CD4-positive, alpha-beta T cell treated with Interleukin-6 at 100 ng/mL for 8 hours (primary cell): ENCODE data around the gene TADA3.

ENCODE experiments used
- DNase-seq: peaks from one replicate; pipeline ENCODE4 v3.0.0-alpha.2; 2020; ENCODE audit warnings: mixed read lengths, low spot score

The TADA3 gene

DNA sequence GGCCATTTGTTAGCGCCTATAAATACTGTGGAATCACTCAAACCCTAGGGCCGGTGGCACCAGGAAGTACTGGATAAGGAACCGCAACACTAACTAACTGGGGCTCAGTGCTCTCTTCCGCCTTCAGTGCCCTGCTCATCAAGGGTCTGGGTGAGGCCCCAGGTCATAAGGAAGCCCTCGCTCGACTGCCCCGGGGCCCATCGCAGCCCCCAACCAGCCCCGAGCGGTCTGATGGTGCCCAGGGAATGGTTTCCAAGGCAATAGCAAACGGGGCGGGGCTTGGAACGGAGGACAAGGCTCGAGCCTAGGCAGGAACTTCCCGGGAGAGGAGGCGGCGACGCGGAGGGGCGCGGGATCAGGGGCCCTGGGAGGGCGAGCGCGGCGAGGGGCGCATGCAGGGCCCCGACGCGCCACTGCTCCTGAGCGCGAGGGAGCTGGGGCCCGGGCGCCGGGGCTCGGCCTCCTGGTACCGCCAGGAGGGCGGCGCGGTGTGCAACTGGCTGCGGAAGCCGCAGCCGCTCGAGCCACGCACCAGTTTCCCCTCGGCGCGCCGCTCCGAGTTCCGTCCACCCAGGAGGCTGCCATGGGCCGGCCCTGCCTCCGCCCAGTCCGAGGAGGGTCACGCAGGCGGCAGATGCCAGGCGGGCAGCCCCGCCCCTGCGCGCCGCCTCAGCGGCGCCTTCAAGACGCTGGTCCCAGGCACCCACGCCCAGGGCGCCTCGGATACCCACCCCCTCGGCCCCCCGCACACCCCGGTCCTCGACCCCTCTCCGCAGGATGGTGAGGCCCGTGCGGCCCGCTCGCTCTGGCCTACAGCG, 17.6 kb upstream of the TADA3 start, which contains the start of gene TTLL3:
Gene TTLL3 (plus strand): TSS at position 648 of the 818 bp plus-strand sequence. CDS start 400 bp downstream, outside the sequence.
- peak; percentile 37 for DNase-seq

DNA sequence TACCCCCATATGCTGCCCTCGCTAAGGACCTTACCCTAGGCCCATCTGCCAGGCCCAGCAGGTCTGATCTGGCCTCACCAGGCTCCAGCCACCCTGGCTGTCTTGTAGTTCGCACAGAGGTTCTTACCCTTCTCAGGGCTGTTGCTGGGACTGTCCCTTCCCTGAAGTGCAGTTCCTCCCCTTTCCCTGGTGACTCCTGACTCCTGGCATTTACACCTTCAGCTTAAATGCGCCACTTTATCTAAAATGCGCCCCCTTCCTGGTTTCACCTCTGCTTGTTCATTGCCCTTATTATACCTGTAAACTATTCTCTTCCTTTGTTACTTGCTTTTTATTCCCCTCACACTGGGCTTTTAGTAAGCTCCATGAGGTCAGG, 17.0 kb upstream of the TADA3 start:
- DNase-seq: no peak

DNA sequence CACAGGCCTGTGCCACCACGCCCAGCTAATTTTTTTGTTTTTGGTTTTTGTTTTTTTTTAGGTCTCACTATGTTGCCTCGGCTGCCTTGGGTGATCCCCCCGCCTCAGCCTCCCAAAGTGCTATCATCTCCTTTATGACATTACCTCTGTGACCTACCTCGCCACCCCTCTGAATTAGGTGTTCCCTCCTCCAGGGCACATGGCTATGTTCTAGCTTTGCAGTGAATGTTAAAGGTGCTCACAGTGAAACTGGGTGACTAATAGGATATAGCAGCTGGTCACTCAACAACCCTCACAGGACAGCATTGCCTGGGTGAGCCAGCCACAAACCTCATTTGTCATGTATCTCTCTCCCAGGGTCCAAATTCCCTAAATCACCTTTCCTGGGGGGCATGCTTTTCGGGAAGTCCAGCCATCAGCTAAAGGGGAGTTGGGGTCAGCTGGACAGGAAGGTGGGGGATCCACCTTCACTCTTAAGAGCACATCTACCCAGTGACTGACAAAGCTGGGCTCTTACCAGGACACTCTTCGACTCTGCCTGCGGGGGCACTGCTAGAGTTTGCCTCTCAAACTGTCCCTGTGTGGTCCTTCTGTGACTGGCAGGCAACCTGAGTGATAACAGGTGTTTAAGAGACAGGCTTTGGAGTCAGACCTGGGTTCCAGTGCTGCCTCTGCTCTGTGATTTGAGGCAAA, 16.2 kb upstream of the TADA3 start:
- peak; percentile 54 for DNase-seq

- no peak for DNase-seq
Measured at GRCh38 chr3:9807981-9808344, 15.7 kb upstream of the TADA3 start.

DNA sequence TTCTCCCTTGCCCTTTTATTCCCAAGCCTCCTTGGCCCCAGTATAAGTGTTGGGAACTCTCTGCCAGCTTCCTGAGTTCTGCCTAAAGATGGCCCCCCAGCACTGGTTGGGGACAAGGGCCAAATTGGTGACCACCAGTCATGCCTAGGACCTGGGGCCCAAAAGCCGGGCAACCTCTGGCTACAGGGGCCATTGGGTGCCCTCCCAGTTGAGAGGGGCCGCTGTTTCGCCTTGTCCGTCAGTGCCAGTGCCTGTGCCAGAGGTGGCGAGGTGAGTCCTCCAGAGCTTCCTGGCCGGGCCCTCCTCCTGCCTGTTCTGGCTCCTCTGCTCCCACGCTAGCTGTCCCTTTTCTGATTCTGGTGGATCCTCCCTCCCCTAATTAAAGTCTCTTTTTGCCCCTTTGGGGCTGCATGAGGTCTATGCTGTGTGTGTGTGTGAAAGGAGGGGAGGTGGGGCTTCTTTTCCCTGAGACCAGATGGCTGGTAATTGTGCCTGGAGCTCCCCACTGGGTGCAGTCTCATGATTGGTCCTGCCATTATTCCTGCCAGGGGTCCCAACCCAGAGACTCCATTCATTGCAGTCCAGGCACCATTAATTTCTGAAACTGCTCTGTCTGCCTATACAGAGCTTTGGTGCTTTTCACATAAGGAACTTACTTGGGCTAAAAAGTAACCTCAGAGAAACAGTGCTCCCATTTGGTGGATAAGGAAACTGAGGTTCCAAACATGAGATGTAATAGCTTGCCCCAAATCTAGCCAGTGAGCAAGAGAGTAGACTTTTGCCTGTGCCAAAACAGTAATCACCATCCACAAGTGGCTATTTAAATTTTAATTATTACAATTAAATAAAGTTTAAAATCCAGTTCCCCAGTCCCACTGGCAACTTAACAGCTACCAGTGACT, 14.7 kb upstream of the TADA3 start:
- no peak for DNase-seq

DNA sequence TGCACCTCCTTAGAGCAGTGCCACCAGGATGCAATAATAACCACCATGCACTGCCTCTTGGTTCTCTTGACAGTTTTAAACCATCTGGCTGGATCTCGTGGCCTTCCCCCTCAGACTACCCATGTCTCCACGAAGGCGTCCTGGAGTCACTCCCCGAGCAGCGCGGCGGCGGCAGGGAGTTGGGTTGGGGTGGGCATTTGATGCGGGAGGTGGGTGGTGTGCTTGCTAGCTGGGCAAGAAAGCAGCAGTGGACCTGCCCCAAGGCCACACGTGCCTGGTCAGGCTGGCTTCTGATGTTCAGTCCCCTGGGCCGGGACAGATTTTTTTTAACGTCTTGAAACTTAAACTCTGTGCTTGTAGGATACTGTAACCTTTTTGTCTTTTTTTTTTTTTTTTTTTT, 13.9 kb upstream of the TADA3 start:
- DNase-seq: no peak

GRCh38 chr3:9804996-9805395, 12.7 kb upstream of the TADA3 start:
- no peak for DNase-seq

DNA sequence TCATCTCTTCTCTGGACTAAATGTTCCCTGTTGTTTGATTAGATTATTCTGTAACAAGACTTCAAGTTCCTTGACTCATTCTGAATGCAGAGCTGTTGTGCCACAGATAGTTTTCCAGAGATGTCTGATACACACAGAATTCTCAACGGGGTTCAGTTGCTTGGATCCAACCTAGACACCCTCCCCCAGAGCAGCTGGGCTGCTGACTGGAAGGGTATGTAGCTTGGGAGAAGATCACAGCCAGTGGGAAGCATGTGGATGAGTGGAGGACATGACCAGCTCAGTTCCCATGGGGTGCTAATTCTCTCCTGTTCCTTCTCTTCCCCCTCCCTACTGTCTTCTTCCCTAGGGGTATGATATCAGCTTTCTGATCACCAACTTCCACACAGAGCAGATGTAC, 11.2 kb upstream of the TADA3 start:
- DNase-seq: no peak

GRCh38 chr3:9800529-9800928, 8.3 kb upstream of the TADA3 start:
- DNase-seq: no peak

GRCh38 chr3:9797196-9797945, 5.1 kb upstream of the TADA3 start:
- DNase-seq: no peak

GRCh38 chr3:9795207-9795606, 2.9 kb upstream of the TADA3 start:
- no peak for DNase-seq

DNA sequence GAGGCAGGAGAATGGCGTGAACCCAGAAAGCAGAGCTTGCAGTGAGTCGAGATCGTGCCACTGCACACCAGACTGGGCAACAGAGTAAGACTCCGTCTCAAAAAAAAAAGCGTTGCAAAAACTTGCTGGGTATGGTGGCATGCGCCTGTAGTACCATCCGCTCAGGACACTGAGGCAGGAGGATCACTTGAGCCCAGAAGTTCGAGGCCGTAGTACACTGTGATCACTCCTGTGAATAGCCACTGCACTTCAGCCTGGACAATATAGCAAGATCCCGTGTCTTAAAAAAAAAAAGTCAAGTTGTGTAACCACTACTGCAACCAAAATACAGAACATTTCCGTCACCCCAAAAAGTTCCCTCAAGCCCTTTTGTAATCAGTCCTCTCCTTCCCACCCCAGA, 2.1 kb upstream of the TADA3 start:
- DNase-seq: no peak

DNA sequence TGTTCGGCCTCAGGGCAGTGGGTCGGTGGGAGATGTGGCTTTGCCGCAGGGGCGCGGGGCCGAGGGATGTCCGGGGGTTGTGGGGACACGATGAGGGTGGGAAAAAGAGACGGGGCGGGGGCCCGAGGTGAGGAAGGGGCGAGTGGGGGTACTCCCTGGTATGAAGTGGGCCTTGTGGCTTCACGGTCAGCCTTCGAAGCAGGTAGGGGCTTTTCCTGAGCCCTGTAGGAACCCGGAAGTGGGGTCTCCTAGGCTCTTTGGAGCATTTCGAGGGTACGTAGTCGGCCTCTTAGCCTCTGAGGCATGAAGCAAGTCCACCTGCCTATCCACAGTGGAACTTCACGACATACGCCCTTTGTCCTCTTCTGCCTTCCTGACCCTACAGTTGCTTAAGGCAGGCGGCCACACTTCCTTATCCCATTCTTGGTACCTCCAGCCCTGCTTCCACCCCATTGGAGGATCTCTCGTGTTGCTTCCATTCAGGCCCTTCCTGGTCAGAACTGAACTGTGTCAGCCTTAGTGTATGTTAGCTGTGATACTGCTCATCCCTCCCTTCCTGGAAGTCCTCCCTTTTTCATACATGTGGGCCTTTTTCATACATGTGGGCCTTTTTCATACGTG, 998 bp upstream of the TADA3 start:
- no peak for DNase-seq

DNA sequence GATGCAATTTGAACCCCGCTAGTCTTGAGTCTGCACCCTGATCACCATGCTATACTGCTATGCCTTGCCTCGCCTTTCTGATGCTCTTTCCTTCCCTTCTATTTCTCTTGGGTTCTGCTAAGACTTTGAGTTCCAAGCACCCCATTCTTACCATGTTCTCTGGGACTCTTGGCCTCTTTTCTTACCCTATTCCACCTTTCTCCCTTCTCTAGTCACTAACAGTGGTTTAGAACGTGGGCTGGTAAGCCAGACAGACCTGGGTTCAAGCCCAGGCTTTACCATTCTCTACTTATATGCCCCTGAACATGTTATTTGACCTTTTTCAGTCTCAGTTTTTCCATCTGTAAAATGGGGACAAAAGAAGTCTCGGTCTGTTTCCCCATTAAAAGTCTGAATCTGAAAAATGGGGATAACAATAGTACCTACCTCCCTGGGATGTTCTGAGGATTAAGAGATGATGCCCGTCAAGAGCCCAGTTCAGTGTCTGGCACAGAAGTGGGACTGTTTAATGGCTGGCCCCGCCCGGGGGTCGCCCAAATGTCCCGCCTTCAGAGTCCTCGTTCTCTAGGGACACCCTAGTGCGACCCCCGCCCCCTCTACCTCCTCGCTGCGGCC, 376 bp downstream of the TADA3 start:
- DNase-seq: no peak

- DNase-seq: no peak
Measured at GRCh38 chr3:9791127-9791526, 1.1 kb downstream of the TADA3 start.

- no peak for DNase-seq
Measured at GRCh38 chr3:9787714-9788113, 4.6 kb downstream of the TADA3 start.

DNA sequence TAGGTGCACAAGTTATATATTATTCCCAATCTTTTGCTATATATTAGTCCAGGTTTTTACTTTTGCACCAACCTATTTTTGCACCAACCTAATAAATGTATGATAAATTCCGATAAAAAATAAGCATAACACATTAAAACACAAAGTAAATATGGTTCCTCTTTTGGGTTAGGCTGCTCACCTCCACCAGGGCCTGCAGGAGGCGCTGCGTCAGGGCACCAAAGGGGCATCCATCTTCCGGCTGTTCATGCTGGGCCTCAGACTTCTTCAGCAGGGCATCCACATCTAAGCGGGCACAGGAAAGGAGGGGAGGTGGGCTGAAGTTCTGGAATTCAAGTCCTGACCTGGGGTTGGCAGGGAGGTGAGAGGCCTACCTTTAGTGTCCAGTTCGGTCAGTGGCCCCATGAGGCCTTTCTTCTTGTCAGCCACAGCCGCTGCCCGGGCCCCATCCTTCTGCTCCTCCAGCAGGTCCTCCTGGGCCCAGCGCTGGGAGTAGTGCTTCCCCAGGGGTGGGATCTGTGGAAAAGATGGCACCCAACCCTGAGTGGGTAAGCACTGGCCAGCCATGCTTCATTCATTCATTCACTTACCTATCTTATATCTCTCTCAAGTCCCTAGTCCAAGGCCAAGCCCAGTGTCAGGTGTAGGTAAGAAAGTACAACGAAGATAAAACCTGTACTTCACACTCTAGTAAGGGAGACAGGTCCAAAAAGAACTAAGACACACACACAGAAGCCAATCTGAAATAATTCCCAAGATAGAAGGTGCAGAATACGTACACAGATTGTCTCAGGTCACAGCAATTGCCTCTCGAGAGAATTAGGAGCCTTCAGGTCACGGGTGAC, 5.2 kb downstream of the TADA3 start:
- no peak for DNase-seq

DNA sequence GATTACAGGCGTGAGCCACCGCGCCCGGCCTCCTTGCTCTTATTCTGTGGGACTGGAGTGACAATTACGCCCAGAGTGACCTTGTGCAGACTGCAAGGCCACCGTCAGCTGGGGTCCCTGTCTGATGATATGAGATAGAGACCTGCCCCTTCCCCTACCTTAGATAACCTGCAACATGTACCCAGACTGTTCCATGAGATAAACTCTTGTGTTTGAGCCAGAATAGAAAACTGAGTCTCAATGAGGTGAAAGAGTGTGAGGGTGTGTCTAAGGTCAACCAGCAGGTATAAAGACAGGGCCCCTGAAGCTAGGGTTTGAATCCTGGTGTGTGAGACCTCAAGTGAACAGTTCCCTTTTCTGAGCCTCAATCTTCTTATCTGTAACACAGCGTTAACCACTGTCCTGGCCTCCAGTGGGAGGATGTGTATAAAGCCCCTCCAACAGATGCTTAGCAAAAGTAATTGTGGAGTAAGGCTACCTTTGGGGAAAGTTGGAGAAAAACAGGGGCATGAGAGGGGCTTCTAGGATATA, 6.0 kb downstream of the TADA3 start:
- DNase-seq: no peak

- DNase-seq: no peak
Measured at GRCh38 chr3:9785602-9786001, 6.7 kb downstream of the TADA3 start.

GRCh38 chr3:9784965-9785364, 7.3 kb downstream of the TADA3 start:
- DNase-seq: no peak
